ENCODE data around the gene C1orf159.
"Not testable (repeated sequence)": the region's sequence is repeated elsewhere in the genome, so short reads cannot be mapped to it uniquely, and the experiment has no call there.

Gene C1orf159

DNA sequence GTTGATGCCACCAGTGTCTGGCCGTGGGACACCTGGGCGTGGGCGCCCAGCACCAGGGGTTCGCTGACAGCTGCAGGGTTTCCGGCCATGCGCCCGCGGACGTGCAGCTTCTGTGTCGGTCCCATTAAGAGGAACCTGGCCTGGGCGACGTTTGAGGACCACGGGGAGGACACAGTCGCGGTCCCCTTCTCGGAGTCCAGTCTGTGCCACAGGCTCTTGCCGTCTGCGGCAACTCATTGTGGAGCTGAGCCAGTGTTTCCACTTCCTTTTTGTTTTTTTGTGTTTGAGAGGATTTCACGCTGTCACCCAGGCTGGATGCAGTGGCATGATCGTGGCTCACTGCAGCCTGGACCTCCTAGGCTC is 1.6 kb upstream of the C1orf159 start:
- DNase-seq = no peak

DNA sequence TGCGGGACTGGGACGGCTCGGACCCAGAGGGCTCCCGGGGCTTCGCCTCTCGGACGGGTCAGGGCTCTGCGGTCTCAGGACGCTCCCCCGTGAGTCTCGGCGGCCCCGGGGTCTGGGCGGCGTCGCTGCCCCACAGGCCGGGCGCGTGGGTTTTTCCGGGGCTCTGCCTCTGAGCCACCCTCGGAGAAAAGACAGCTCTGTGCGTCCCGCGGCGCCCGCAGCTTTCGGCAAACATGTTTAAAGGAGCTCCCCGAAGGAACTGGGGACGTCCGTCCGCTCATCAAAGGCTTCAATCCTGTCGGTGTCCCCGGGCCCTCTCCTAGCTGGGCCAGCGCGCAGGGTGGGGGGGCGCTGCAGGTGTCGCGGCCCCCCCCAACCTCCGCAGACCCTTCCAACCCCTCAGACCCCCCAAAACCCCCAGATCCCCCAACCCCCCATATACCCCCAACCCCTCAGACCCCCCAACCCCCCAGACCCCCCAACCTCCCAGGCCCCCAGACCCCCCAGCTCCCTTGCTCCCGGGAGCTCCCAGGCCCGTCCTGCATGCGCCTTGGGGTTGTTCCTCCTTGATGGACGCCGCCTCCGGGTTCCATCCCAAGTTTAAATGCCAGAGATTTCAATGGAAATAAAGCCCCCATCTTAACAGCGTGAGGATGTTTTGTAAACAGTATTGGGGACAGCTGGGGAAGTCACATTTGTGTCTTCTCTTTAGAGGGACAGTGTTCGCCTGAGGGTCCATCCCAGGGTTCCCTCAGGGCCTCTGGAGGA is 996 bp upstream of the C1orf159 start:
- DNase-seq = no peak

GRCh38 chr1:1115136-1115785 is 628 bp downstream of the C1orf159 start:
- no peak for DNase-seq

- DNase-seq = no peak
These were observed 1.5 kb downstream of the C1orf159 start for GRCh38 chr1:1114431-1114830.

DNA sequence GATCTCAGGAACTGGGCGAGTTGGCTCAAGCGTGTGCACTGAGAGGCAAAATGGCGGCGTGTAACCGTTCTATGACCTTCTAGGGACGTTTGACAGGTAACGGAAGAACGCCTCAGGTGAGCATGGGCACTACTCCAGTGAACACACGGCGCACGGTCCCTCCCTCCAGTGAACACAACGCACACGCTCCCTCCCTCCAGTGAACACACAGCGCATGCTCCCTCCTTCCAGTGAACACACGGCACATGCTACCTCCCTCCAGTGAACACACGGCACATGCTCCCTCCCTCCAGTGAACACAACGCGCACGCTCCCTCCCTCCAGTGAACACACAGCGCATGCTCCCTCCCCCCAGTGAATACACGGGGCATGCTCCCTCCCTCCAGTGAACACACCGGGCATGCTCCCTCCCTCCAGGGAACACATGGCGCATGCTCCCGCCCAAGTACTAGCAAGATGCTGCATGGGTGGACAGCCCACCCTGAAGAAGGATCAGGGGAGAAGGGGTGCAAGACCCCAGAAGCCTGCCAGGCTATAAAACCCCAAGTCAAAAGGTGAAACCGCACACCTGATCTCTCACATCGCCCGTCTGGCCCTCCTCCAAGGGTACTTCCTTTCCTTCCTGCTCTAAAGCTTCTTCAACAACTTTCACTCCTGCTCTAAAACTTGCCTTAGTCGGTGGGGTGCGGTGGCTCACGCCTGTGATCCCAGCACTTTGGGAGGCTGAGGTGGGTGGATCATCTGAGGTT is 3.5 kb downstream of the C1orf159 start:
- DNase-seq = no peak

DNA sequence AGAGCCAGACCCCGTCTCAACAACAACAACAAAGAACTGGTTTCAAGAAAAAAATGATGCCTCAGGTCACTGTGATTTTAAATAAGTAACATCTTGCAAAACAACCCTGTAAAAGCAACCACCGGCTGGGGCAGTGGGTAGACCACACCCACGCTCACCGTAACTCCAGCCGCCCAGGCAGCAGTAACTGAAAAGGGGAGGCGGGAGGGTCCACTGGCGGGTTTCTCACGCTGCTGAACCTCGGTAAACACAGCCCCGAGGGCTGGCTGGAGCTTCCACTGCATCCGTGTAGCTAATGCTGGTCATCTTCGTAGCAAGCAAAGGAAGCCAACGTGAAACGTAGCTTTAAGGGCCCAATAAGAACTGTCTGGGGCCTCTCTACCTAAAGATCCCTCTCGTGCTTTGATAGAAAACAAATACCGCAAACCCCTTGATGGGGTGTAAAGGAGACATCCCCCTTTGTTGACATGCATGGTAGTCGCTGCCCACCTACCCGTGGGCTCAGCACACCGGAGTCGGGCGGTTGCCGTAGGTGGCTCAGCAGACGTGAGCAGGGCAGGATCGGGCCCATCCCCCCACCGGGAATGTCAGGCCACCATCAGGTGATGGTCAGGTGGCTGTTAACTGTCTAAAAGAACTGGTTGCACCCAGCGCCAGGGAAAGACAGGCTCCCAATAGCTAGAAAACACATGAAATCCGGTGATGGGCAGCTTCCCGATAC is 4.2 kb downstream of the C1orf159 start:
- DNase-seq = no peak

- DNase-seq = no peak
These were observed 5.3 kb downstream of the C1orf159 start for GRCh38 chr1:1110561-1110971.

DNA sequence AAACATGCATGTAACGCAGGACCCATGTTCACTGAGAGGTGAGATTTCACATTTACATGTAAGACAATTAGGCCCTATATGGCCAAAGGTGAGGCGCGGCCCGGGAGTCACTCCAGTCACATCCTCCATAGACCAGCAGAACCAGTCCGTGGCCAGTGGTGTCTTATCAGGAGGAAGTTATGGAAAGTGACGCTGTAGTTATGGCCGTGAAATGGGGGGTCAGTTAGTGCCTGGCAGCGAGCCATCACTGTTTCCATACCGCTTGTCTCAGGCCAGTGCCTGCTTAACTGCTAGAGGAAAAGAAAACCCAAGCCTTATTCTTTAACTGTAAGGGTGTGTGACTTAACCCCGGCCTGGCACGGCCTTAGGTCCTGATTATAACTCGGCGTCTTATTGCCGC is 6.1 kb downstream of the C1orf159 start:
- no peak for DNase-seq

- no peak for DNase-seq
These were observed 9.2 kb downstream of the C1orf159 start for GRCh38 chr1:1106510-1107221.

GRCh38 chr1:1104152-1104551 is 11.7 kb downstream of the C1orf159 start:
- not testable (repeated sequence) for DNase-seq

GRCh38 chr1:1101503-1101902 is 14.4 kb downstream of the C1orf159 start:
- no peak for DNase-seq

DNA sequence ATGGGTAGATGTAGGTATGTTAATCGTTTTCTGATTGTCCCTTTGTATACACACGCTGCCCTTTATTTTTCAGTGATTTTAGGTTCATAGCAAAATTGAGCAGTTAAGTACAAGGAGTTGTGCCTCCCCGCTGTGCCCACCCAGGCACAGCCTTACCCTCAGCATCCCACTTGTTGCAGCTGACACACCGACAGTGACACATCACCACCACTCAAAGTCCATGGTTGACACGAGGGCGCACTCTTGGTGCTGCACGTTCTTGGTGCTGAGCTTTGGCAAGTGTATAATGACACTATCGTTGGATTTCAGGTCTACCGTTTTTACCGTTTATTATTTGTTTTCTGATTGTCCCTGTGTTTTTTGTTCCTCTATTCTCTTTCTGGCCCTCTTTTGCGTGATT is 15.6 kb downstream of the C1orf159 start:
- no peak for DNase-seq

DNA sequence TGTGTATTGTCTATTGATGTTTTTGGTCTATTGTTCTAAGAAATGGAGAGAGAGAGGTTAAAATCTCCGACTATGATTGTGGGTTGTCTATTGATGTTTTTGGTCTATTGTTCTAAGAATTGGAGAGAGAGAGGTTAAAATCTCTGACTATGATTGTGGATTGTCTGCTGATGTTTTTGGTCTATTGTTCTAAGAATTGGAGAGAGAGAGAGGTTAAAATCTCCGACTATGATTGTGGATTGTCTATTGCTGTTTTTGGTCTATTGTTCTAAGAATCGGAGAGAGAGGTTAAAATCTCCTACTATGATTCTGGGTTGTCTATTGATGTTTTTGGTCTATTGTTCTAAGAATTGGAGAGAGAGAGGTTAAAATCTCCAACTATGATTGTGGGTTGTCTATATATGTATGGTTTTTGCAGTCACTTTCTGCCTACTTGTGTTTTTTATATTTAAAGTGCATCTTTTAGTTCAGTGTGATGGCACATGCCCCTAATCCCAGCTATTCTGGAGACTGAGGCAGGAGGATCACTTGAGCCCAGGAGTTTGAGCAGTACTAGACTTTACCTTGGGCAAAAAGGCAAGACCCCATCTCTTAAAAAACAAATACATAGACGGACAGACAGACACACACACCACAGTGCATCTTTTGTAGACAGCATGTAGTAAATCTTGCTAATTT is 16.2 kb downstream of the C1orf159 start:
- DNase-seq = no peak

GRCh38 chr1:1098681-1099421 is 17.0 kb downstream of the C1orf159 start:
- DNase-seq = no peak

DNA sequence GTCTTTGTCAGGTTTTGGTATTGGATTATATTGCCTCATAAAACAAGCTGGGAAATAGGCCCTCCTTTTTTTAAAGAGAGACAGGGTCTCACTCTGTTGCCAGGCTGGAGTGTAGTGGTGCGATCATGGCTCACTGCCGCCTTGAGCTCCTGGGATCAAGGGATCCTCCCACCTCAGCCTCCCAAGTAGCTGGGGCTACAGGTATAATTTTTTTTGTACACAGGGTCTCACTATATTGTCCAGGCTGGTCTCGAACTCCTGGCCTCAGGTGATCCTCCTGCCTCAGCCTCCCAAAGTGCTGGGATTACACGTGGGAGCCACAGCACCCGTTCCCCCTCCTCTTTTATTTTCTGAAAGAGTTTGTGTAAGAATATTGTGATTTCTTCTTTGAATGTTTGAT is 19.8 kb downstream of the C1orf159 start:
- DNase-seq = not testable (repeated sequence)

DNA sequence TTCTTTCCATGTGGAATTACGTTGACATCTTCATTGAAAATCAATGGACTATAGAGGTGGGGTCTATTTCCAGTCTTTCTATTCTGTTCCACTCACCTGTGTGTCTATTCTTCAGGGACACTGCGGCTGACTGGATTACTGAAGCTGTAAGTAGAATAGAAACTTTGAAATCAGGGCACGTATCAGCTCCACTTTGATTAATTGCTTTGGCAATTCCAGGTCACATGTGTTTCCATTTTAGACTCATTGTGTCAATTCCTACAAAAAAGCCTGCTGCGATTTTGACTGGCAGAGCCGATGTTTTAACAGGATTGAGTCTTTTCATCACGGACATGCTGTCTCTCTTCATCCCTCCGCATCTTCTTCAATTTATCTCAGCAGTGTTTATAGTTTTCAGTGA is 20.9 kb downstream of the C1orf159 start:
- no peak for DNase-seq

DNA sequence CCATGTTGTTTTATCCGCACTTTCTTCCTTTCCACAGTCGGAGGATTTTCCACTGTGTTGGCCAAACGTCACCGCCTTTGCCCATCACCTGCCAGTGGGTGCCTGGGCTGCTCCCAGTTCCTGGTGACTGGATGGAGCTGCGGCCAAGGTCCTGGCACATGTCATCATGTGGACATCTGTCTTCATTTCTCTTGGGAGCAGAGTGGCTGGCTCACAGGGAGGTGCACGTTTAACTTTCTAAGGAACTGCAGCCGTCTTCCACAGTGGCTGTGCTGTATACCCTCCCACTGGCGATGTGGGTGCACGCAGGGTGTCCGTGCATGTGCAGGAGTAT is 22.3 kb downstream of the C1orf159 start:
- no peak for DNase-seq

DNA sequence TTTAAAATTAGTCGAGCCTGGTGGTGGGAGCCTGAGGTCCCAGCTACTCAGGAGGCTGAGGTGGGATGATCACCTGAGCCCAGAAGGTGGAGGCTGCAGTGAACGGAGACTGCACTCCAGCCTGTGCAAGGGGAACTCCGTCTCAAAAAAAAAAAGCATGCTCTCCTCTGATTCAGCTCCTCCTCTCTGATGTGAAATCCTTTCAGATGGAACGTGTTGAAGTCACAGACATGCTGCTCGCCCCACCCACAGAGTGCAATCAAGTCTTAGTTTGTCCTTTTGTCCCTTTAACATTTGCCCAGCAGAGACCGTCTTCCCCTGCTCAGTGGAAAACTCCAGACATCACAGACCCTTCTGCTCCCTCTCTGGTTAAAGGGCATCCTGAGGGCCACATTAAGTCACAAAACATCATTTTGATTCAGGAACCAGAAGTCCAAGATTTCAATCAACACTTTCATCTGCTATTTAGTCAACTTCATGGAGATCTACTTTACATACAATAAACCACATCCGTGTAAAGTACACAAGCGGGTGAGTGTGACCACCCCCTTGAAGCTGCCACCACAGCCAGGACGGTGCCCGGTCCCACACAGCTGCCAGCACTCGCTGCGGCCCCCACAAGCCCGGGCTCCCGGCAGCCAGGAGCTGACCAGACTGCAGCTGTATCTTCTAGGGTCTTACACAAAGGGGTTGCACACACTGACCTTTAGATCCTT is 22.8 kb downstream of the C1orf159 start:
- no peak for DNase-seq

DNA sequence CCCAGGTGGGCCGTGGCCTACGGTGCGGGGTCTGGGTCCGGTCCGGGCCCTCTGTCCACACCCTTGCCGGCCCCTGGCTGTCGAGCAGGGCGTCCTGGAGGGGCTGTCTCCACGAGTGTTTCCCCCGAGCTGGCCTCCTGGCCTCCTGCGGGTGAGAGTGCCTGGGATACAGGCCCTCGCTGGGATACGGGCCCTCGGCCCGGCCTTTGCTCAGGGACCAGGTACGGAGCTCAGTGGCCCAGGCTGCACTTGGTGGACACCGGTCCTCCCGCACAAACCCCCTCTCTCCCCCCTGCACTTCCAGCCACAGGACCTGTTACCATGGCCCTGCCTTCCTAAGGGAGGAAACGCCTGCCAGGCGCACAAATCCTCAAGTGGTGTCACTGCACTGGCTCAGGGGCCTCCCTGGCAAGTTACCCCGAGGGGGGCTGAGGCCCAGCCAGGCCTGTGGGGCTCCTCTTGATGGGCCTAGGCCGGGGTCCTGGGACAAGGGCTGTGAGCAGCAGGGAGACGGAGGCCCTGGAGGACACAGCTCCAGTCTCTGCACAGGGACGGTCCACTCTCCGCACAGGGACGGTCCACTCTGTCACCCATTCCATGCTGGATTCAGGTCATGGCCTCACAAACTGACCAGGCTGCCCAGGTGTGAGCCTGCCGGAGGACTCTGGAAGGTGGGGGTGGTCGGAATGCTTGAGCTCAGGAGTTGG is 23.6 kb downstream of the C1orf159 start:
- DNase-seq = no peak
